HepG2 (cell line): Measurements from ENCODE around the gene ANP32B. TPM values are rescaled to one million over a fixed set of nuclear protein-coding genes. Genes with fewer than 3 reads are reported as not detected.

Experiments used
- CREB1 ChIP-seq, 2 experiments: fragments of 450-650 bp in 1 of 2; IDR thresholded peaks; 2 replicates each; pipeline ENCODE4 v1.6.1; 2016 to 2017; ENCODE audit warnings: control low read depth in 1 of 2, mild to moderate bottlenecking in 1 of 2, missing compliant biosample characterization in 1 of 2, missing genetic modification characterization in 1 of 2
- GABPA ChIP-seq, 2 experiments: IDR thresholded peaks; 2 replicates each; pipeline ENCODE4 v1.6.1; 2011 to 2016; ENCODE audit warnings: low read depth in 2 of 2, low read length in 1 of 2, missing biosample characterization in 1 of 2, missing genetic modification characterization in 1 of 2
- IKZF5 ChIP-seq: IDR thresholded peaks from 2 replicates; pipeline ENCODE4 v1.6.1; 2018; ENCODE audit warnings: missing genetic modification reagents, mild to moderate bottlenecking, missing compliant biosample characterization
- ISL2 ChIP-seq: sonication (generic); formaldehyde crosslinking; IDR thresholded peaks from 2 replicates; pipeline ENCODE4 v1.5.0; 2020; ENCODE audit warnings: missing genetic modification reagents
- MEF2D ChIP-seq: sonication (generic); formaldehyde crosslinking; IDR thresholded peaks from 2 replicates; pipeline ENCODE4 v1.5.1; 2020; ENCODE audit warnings: mild to moderate bottlenecking, missing genetic modification reagents
- NFYB ChIP-seq: sonication (generic); formaldehyde crosslinking; IDR thresholded peaks from 2 replicates; pipeline ENCODE4 v1.4.0; 2020; ENCODE audit warnings: missing genetic modification reagents
- NONO ChIP-seq, 2 experiments: fragments of 450-650 bp in 1 of 2; sonication (generic) in 1 of 2; formaldehyde crosslinking in 1 of 2; IDR thresholded peaks in 1 of 2; conservative IDR thresholded peaks in 1 of 2; 2 replicates each; pipeline versions ENCODE4 v1.6.1 to v1.8.0; 2017 to 2022; ENCODE audit warnings: mild to moderate bottlenecking in 1 of 2, missing genetic modification reagents in 1 of 2, moderate library complexity in 1 of 2
- NR3C1 ChIP-seq: sonication (generic); formaldehyde crosslinking; IDR thresholded peaks from 2 replicates; pipeline ENCODE4 v1.4.0; 2020; ENCODE audit warnings: missing genetic modification reagents
- PBX2 ChIP-seq: IDR thresholded peaks from 2 replicates; pipeline ENCODE4 v1.6.1; 2016; ENCODE audit warnings: control low read depth
- POLR2A ChIP-seq, 2 experiments: IDR thresholded peaks; 2 replicates each; pipeline ENCODE4 v1.6.1; 2011; ENCODE audit warnings: low read depth in 2 of 2, low read length in 2 of 2, mild to moderate bottlenecking in 1 of 2, moderate library complexity in 1 of 2; ENCODE audit not compliant: insufficient read depth in 1 of 2
- RFX1 ChIP-seq: fragments of 450-650 bp; IDR thresholded peaks from 2 replicates; pipeline ENCODE4 v1.6.1; 2017
- TOPORS ChIP-seq: sonication (generic); formaldehyde crosslinking; IDR thresholded peaks from 2 replicates; pipeline ENCODE4 v1.8.0; 2023; ENCODE audit warnings: mild to moderate bottlenecking, missing genetic modification reagents
- YY1 ChIP-seq: IDR thresholded peaks from 2 replicates; pipeline ENCODE4 v1.6.1; 2011; ENCODE audit warnings: low read length, low read depth, moderate library complexity, mild to moderate bottlenecking; ENCODE audit not compliant: insufficient read depth, insufficient replicate concordance
- ZNF343 ChIP-seq: sonication (generic); formaldehyde crosslinking; IDR thresholded peaks from 2 replicates; pipeline ENCODE4 v1.4.0; 2020; ENCODE audit warnings: mild to moderate bottlenecking, missing genetic modification reagents
- ZNF569 ChIP-seq: sonication (generic); formaldehyde crosslinking; IDR thresholded peaks from 2 replicates; pipeline ENCODE4 v1.5.0; 2020; ENCODE audit warnings: mild to moderate bottlenecking, missing genetic modification reagents, moderate library complexity, borderline replicate concordance
- ZNF615 ChIP-seq: sonication (generic); formaldehyde crosslinking; IDR thresholded peaks from 2 replicates; pipeline ENCODE4 v1.5.0; 2020; ENCODE audit warnings: mild to moderate bottlenecking, missing genetic modification reagents, borderline replicate concordance
- ZNF781 ChIP-seq: sonication (generic); formaldehyde crosslinking; IDR thresholded peaks from 2 replicates; pipeline ENCODE4 v1.5.1; 2020; ENCODE audit warnings: borderline replicate concordance, mild to moderate bottlenecking, missing genetic modification reagents; ENCODE audit errors: not compliant biosample characterization
- polyA plus RNA-seq, 8 experiments: library from polyadenylated mRNA; depleted of rRNA in 3 of 8; stranded (reverse) in 7 of 8; unstranded in 1 of 8; fragments of >200 nt; fragmentation: Illumina TruSeq in 4 of 8; extraction: Trizol in 4 of 8; gene quantifications; 2 replicates each; pipeline versions ENCODE4 v1.2.1 to v1.2.3, GENCODE V29; 2011 to 2016; ENCODE audit warnings: low read depth in 4 of 8, missing spikeins in 1 of 8, mixed read lengths in 1 of 8; ENCODE audit not compliant: insufficient read depth in 1 of 8
- total RNA-seq, 5 experiments: library from RNA; depleted of rRNA; stranded (reverse); fragments of >200 nt; fragmentation: Illumina TruSeq; extraction: Trizol; gene quantifications; 2 replicates each; pipeline ENCODE4 v1.2.3, GENCODE V29; 2016; ENCODE audit warnings: low read depth in 1 of 5
- TF ChIP-seq, protein P1 (sequence below): sonication (generic); formaldehyde crosslinking; IDR thresholded peaks from 2 replicates; pipeline ENCODE4 v1.4.0; 2020; ENCODE audit warnings: mild to moderate bottlenecking, missing genetic modification reagents
- TF ChIP-seq, protein P2 (sequence below): sonication (generic); formaldehyde crosslinking; IDR thresholded peaks from 2 replicates; pipeline ENCODE4 v1.4.0; 2020; ENCODE audit warnings: missing genetic modification reagents
- TF ChIP-seq, protein P3 (sequence below): sonication (generic); formaldehyde crosslinking; IDR thresholded peaks from 2 replicates; pipeline ENCODE4 v1.9.0; 2021; ENCODE audit warnings: missing genetic modification reagents, borderline replicate concordance

ANP32B gene
- total and polyA plus RNA-seq, 2 of the 13 experiments (the other 11 are each of a cell fraction or from before 2014, with no cell fraction given), result 22.1 to 37.5 TPM

- TF ChIP-seq NONO (IDR thresholded peaks at IDR 0.05) (no peak), NONO (CRISPR knock-in tag; conservative IDR thresholded peaks at IDR 0.05) (no peak), POLR2A (IDR thresholded peaks at IDR 0.05; ENCODE audit: insufficient read depth in 1 of 2, low read depth in 2 of 2, low read length in 2 of 2) (peak in 1 of 2 experiments; percentile 19; a peak in 1 of 4 replicates), CREB1 (IDR thresholded peaks at IDR 0.05) (no peak), CREB1 (CRISPR knock-in tag; IDR thresholded peaks at IDR 0.05) (no peak), MEF2D (no peak), TOPORS (CRISPR knock-in tag) (no peak), GABPA (IDR thresholded peaks at IDR 0.05; ENCODE audit: low read depth, low read length) (no peak), GABPA (CRISPR knock-in tag; IDR thresholded peaks at IDR 0.05; ENCODE audit: low read depth) (no peak), YY1 (peak; percentile 68), ISL2 (CRISPR knock-in tag) (0 out of 2 replicates have a peak, but pooled peaks have one; percentile 23), ZNF569 (no peak), PBX2 (CRISPR knock-in tag) (no peak), ZNF615 (CRISPR knock-in tag) (no peak), ZNF781 (CRISPR knock-in tag) (no peak), IKZF5 (CRISPR knock-in tag) (no peak), RFX1 (no peak), NFYB (no peak), ZNF343 (CRISPR knock-in tag) (no peak), NR3C1 (CRISPR knock-in tag) (no peak)
- TF ChIP-seq, protein P1, sequence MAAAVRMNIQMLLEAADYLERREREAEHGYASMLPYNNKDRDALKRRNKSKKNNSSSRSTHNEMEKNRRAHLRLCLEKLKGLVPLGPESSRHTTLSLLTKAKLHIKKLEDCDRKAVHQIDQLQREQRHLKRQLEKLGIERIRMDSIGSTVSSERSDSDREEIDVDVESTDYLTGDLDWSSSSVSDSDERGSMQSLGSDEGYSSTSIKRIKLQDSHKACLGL (CRISPR knock-in tag), result 0 out of 2 replicates have a peak, but pooled peaks have one; percentile 11
- TF ChIP-seq, protein P2, sequence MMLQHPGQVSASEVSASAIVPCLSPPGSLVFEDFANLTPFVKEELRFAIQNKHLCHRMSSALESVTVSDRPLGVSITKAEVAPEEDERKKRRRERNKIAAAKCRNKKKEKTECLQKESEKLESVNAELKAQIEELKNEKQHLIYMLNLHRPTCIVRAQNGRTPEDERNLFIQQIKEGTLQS (CRISPR knock-in tag), result no peak
- TF ChIP-seq, protein P3, sequence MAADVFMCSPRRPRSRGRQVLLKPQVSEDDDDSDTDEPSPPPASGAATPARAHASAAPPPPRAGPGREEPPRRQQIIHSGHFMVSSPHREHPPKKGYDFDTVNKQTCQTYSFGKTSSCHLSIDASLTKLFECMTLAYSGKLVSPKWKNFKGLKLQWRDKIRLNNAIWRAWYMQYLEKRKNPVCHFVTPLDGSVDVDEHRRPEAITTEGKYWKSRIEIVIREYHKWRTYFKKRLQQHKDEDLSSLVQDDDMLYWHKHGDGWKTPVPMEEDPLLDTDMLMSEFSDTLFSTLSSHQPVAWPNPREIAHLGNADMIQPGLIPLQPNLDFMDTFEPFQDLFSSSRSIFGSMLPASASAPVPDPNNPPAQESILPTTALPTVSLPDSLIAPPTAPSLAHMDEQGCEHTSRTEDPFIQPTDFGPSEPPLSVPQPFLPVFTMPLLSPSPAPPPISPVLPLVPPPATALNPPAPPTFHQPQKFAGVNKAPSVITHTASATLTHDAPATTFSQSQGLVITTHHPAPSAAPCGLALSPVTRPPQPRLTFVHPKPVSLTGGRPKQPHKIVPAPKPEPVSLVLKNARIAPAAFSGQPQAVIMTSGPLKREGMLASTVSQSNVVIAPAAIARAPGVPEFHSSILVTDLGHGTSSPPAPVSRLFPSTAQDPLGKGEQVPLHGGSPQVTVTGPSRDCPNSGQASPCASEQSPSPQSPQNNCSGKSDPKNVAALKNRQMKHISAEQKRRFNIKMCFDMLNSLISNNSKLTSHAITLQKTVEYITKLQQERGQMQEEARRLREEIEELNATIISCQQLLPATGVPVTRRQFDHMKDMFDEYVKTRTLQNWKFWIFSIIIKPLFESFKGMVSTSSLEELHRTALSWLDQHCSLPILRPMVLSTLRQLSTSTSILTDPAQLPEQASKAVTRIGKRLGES (CRISPR knock-in tag), result no peak
These were observed 547 bp downstream of the ANP32B start (continued) for GRCh38 chr9:97983589-97984187.
